HG03045 (cell line): ENCODE measurements around the gene VSTM1.
"Not testable (repeated sequence)": the region's sequence is repeated elsewhere in the genome, so short reads cannot be mapped to it uniquely, and the experiment has no call there.

Source experiments
- ATAC-seq: cut with Tn5 transposase; IDR thresholded peaks from one replicate; pipeline ENCODE4 v1.9.1; 2021; ENCODE audit warnings: mild to moderate bottlenecking, moderate library complexity; ENCODE audit not compliant: unreplicated experiment

Gene VSTM1

DNA sequence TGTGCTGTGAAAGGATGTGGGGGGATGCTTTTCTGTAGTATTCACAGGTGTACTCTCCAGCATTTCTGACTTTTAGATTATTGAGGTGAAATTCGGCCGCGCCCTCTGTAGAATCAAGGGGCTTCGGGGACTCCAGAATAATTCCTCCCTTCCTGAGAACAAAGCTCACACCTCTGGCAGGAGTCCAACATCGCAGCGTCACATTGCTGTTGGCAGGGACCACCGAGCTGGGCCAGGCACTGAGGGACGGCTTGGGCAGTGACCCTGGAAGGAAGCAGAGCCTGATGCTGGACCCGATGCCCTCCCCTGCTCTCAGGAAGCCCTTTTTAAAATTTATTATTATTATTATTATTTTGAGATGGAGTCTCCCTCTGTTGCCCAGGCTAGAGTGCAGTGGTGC is 11.2 kb upstream of the VSTM1 start:
- ATAC-seq, result no peak

DNA sequence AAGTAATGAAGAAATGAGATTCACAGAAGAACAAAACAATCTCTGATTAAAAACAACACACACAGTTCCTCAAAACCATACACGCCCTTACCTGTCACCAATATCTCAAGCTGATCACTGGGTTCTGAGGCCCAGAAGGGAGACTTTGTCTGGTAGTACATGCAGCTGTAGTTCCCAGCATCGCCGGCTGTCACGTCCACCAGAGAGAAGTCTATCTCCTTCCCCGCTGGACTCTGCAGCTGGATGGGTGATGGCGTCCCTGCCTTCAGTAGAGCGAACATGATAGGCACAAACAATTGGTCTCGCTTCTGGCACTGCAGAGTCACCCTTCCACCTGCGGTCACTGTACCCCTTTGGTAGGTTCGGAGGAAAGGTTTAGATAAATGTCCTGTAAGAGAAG is 10.1 kb upstream of the VSTM1 start:
- ATAC-seq, result no peak

DNA sequence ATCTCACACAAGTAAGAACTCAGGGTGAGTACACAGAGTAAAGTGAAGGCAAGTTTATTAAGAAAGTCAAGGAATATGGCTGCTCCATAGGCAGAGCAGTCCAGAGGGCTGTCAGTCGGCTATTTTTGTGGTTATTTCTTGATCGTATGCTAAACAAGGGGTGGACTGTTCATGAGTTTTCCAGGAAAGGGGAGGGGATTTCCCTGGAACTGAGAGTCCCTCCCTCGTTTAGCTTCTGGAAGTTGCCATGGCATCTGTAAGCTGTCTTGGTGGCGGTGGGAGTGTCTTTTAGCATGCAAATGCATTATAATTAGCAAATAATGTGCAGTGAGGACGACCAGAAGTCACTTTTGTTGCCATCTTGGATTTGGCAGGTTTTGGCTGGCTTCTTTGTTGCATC is 5.8 kb upstream of the VSTM1 start:
- no peak for ATAC-seq

DNA sequence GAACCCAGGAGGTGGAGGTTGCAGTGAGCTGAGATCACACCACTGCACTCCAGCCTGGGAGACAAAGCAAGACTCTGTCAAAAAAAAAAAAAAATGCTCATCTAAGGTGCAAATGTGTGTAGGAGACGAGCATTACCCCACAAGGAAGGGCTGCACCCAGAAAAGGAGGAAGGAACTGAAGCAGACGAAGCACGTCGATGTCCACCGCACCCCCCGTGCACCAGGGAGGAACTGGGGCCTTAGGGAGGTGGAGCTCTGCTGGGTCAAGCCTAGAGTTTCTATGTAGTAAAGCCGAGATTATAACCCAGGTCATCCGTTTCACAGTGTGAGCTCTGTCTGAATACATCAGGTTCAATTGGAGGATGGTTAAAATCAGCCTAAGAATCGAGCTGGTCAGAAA is 1.1 kb downstream of the VSTM1 start:
- no peak for ATAC-seq

DNA sequence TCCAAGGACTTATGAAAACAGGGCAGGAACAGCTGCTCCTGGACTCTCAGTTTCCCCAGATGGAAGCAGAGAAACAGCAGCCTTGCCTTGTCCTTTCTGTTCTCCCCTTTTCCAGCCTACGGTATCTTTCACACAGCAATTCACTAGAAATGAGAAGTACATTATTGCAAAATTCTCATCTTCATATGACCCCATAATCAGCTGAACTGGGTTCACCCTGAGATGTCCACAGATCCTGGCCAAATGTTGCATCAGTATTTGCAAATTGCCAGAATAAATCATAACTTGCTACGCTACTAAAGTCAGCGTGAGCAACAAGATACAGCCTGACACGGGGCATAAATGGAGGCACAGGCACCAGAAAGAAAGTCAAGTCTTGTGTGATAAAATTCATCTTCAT is 16.1 kb downstream of the VSTM1 start:
- ATAC-seq, result no peak

DNA sequence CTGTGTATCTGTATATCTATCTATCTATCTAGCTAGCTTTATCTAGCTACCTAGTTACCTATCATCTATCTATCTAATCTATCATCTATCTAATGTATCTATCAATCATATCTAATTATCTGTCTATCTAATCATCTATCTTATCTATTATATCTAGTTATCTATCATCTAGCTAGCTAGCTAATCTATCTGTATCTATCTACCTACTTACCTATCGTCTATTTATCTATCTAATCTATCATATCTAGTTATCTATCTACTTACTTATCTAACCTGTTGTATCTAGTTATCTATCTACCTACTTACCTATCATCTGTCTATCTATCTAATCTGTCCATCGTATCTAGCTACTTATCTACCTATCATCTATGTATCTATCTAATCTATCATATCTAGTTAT is 17.9 kb downstream of the VSTM1 start:
- ATAC-seq, result no peak

GRCh38 chr19:54042989-54043388 is 20.7 kb downstream of the VSTM1 start:
- ATAC-seq, result no peak

DNA sequence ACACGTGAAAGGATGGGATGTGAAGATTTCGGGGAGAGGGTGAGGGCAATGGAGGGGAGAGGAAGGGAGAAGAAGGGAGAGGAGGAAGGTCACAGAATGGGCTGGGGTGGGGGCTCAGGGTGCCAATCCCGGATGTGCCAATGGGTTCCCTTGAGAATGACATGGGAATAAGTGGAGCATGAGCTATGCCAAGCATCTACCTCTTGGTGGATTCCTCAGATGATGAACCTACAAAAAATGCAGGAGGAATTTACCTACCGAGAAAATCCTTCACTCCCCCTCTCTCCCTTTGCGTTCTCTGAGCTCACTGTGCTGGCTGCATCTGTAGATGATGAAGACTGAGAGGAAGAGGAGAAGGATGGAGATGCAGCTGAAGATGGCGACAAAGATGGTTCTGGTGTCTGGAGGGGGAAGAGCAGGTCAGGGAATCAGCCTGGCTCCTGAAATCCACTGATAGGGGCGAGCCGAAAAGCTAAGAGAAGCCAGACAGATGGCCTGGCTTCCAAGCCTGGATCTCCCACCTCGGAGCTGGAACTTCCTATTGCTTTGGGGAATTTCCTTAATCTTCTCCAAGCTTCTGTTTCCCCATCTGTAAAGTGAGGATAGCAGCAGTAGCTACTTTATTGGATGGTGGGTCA is 21.6 kb downstream of the VSTM1 start:
- no peak for ATAC-seq

DNA sequence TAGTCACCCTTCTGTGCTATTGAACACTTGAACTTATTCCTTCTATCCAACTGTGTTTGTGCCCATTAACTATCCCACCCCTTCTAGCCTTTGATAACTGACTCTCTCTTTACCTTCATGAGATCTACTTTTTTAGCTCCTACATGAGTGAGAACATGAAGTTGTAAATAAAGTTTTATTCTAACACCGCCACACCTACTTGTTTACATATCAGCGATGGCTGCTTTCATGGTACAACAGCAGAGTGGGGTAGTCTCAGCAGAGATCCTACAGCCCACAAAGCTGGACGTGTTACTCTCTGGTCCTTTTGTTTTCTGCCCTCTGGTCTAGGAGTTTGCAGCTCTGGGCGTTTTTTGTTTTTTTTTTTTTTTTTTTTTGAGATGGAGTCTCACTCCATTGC is 23.7 kb downstream of the VSTM1 start:
- no peak for ATAC-seq

DNA sequence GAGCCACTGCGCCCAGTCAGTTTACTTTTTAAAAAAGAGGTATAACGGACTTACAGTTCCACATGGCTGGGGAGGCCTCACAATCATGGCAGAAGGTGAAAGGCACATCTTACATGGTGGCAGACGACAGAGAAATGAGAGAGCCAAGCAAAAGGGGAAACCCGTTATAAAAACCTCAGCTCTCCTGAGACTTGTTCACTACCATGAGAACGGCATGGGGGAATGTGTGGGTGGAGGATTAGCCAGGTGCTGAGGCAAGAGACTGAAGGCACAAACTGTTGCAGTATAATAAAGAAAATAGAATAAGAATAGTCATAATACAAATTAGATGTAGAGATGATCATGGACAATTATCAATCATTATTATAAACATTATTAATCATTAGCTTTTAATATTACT is 27.2 kb downstream of the VSTM1 start:
- ATAC-seq, result not testable (repeated sequence)

DNA sequence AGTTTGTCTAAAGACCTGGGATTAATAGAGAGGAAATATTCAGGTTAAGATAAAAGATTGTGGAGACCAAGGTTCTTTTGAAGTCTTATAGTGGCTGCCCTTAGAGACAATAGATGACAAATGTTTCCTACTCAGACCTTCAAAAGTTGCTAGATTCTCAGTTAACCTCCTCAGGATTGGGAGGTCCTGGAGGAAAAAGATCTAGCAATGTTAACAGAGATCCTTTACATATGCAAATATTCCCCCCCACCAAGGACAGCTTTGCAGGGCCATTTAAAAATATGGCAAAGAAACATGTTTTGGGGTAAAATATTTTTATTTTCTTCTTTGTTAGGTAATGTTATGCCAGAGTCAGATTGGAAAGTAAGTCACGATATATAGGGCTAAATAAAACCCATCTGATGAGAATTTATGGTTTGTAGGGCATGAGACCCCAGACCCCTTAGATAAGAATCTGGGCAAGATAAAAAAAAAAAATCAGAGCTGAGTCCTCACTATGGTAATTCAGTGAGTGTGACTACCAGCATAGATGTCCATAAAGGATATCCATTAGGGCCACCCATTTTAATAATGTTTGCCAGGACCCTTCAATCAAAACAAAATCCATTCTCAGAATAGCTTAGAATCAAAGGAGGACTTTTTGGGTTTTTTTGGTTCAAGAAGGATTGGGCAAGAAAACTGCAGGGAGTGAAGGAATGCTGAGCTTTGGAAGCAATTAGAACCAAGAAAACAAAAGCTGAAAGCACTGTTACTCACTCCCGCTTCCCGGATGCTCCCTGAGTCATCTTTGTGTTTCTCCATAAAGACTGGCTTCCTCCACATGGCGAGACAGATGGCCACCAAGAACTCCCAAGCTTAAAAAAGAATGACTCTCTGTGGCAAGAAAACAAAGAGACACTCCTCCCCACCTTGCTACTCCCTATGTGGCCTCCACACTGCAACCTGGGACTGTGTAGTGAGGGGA is 28.2 kb downstream of the VSTM1 start:
- no peak for ATAC-seq

GRCh38 chr19:54030895-54031586 is 32.7 kb downstream of the VSTM1 start:
- ATAC-seq, result no peak

DNA sequence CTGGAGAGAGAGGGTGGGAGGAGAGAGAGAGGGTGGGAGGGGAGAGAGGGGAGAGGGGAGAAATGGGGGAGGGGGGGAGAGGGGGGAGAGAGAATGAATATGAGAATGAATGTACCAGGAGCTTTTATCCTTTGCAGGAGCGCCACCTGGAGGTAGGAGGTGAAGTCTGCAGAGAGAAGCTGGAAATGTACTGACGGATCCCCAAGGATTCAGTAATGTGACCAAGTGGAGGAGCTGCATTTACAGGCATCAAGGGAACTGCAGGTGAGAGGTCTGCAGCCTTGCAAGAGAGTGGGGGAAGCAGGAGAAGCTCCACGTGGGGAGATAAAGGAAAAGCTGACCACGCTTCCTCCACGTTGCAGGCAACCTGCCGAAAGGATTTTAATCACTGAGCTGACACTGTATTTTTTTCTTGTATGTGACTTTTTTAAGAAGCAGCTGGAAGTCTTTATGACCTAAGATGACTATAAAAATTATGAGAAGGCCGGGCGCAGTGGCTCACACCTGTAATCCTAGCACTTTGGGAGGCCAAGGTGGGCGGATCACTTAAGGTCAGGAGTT is 33.7 kb downstream of the VSTM1 start:
- no peak for ATAC-seq

GRCh38 chr19:54029301-54029700 is 34.4 kb downstream of the VSTM1 start:
- ATAC-seq, result no peak

DNA sequence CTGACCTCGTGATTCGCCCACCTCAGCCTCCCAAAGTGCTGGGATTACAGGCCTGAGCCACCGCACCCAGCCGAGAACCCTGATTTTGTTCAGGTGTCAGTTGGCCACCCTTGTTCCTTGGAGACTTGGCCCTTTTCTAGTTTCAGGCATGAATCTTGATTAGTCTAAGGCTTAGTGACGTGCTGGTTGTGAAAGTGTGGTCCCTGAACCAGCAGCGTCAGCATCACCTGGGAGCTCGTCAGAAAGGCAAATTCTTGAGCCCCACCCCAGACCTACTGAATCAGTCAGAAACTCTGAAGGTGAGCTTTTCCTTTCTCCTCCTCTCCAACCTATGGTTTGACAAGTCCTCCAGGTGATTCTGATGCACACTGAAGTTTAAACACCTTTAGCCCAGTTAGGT is 37.0 kb downstream of the VSTM1 start:
- ATAC-seq, result no peak

DNA sequence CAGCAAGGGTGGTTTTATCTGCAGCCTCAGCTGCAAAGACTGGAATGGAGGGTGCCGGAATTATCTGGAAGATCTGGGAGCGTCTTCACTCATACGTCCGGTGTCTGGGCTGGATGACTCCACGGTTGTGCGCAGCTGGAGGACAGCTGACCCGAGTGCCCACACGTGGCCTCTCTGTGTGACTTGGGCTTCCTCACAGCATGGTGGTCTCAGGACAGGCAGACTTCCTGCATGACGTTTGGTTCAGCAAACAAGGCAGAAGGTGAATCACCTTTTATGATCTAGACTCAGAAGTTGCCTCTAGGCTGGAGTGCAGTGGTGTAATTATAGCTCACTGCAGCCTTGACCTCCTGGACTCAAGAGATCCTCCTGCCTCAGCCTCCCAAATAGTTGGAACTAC is 39.0 kb downstream of the VSTM1 start:
- no peak for ATAC-seq

DNA sequence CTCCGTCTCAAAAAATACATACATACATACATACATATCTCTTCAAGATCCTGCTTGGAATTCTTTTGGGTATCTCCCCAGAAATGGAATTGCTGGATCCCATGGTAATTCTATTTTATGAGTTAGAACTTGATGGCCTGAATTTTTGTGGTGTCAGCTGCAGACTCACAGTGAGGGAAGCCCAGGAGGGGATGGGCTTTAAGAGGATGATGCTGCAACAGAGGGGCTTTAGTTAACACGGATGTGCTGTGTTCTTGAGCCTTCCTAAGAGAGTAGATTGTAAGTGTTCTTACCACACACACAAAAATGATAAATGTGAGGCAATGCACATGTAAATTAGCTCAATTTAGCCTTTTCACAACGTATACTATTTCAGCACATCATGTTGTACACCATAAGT is 40.5 kb downstream of the VSTM1 start:
- no peak for ATAC-seq

DNA sequence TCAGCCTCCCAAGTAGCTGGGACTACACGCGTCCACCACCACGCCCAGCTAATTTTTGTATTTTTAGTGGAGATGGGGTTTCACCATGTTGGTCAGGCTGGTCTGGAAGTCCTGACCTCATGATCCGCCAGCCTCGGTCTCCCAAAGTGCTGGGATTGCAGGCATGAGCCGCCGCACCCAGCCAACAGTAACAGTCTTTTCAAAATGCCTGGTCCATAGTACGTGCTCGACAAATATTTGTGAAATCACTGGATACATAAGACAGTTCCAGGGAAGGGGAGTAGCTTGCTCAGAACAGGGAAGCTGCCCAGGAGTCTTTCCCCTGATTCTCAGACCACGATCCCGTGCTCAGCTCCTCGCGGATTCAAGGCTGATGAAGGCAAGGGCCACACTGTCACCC is 41.8 kb downstream of the VSTM1 start:
- no peak for ATAC-seq

DNA sequence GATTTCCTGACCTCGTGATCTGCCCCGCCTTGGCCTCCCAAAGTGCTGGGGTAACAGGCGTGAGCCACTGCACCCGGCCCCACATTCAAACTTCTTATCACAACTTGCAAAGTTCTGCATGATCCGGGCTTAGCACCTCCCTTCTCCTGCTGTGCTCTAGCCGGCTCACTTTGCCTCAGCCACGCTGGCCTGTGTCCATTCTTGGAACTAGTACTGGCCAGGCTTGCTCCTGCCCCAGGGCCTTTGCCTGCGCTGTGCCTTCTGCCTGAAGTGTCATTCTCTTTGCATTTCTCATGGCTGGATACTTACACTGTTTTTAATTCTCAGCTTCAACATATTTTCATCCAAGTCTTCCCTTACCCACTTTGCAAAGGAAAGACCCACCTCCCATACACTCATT is 42.3 kb downstream of the VSTM1 start:
- no peak for ATAC-seq

- ATAC-seq, result no peak
These were observed 46.4 kb downstream of the VSTM1 start for GRCh38 chr19:54017261-54017660.

- ATAC-seq, result no peak
These were observed 48.7 kb downstream of the VSTM1 start for GRCh38 chr19:54014920-54015560.
